GM21723 (cell line): ENCODE data around the gene TGM5.
"Not testable (repeated sequence)": the region's sequence is repeated elsewhere in the genome, so short reads cannot be mapped to it uniquely, and the experiment has no call there.

Source experiments
- ATAC-seq: cut with Tn5 transposase; IDR thresholded peaks from one replicate; pipeline ENCODE4 v1.9.1; 2021; ENCODE audit warnings: mild to moderate bottlenecking, moderate library complexity; ENCODE audit not compliant: unreplicated experiment

Gene TGM5

DNA sequence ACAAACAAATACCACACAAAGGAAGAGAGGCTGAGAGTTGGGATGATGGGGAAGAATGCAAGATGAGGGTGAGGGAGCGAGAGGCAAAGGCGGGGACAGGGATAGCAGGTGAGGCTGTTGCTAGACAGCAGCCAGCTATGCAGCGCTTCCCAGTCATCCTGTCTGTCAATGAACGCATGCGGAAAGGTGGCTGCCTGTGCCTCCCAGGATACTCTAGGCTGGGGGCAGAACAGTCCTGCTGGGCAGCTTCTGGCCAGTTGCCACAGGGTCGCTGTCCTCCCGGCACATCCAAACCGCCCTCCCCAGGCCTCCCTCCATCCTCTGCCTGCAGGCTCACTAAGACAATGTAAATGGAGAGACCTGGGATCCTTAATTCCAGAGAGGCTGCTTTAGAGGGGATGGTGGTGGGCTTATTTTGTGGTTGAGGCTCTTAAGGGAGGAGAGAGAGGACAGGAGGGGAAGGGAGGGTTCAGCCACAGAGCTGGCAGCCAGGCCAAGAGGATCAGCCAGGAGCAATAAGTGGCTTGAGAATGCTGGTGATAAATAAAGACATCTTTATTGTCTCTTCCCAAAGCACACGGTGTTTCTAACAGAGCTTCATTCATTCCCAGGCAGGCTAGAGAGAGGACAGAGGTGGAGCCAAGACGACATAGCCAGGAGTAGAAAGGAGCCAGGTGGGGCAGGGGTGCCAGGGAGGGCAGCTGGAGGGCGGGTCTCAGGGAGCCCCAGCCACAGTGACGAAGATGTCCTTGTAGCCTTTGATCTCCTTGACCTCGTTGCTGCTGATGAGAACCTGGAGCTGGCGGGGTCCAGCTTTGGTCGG is 9.2 kb upstream of the TGM5 start:
- ATAC-seq, result no peak

DNA sequence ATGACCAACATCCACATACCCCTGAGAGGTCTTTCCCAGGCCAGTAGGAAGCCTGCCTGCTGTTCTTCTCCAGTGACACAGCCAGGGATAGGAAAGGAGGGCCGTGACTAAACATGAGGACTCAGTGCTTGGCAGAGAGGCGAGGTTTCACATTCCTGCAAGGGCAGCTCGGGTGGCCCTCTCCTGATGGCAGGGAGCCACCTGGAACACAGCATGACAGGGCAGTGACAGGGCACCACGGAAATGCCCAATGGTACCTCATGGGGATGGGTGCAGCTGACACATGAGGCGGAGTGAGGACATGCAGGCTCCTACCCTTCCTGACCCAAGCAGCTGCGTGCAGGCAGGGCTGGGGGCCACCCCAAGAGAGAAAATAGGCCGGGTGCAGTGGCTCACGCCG is 7.4 kb upstream of the TGM5 start:
- no peak for ATAC-seq

DNA sequence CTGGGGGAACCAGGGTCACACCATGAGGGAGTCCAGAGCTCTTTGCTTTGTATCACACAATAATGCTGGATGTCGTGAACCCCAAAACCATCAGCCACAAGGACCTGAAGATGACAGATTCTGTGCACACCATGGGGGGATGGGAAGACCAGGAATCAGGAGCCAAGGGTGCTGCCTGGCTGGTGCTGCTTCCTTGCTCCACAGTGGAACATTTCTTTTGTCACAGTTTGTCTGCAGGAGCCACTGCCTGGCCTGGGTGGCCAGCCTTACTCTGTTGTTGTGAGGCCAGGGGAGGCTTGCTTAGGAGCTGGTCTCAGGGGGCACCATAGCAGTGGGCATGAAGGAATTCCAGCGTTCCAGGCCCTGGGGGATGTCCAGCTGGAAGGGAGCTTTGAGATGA is 6.5 kb upstream of the TGM5 start:
- ATAC-seq, result no peak

- not testable (repeated sequence) for ATAC-seq
Observed at GRCh38 chr15:43271908-43272307, 5.2 kb upstream of the TGM5 start.

DNA sequence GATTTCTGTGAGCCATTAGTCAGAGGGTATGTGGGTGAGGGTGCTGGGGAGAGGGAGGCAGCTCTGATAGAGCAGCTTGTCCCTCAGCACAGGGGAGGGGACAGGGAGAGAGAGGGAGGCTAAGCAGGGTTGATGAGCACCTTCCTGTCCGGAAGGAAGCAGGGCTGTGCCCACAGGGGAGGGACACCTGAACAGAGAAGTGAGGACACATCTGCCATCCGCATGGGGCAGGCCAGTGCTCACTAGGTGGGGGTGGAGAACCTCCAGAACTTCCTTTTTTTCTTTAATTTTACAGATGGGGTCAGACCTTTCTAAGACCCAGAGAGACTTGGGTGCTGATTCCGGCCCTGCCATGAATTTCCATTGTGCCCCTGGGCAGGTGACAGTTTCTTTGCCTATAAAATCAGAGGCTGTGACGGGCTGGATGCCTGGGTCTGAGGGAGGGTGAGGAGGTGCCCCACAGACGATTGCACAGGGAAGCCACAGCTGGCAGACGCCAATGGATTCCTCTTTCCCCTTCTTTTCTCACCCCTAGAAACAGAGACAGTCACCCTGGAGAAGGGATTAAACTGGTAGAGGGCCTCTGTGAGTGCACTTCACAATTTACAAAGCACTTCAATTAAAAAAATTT is 4.1 kb upstream of the TGM5 start:
- no peak for ATAC-seq

- ATAC-seq, result no peak
Observed at GRCh38 chr15:43270113-43270665, 3.5 kb upstream of the TGM5 start.

DNA sequence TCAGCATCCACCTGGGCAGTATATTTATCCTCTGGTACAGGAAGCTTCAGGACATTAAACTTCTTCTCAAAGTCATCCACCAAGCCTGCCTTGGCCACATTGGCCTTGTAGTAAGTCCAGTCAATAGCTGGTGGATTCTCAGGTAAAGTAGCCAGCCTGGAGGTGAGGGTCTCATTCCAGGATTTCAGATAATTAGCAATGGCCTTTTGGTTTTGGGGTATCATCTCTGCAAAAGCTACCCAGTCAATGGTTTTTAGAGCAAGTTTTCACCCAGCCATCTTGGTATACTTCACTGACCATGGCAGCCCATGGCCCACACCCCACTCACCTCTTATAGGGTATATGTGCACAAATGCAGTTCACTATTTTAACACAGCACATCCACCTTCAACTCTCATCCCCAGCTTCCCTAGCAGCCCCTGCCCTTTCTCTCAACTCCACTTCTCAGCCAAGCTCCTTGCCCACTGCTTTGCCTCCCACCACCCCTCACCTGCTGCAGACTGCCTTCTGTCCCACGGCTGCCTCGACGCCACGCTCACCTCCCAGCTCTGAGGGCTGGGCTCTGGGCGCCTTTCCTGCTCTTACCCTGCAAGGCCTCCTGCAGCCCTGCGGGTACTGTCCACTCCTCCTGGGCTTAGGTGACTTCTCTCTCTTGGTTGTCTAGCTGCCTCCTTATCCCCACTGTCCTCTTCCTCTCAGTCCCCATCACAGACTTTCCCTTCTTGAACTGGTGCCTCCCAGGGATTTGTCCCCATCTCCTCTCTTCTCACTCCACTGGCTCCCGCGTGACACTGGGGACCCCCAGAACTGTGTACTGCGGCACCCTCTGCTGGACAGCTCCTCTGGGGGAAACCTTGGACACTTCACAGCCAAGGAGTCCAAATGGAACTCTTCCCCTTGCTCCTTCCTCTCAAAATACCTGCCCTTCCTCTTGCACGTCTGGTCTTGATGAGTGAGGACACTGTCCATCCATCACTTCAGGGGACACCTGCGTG is 1.7 kb upstream of the TGM5 start:
- ATAC-seq, result no peak

DNA sequence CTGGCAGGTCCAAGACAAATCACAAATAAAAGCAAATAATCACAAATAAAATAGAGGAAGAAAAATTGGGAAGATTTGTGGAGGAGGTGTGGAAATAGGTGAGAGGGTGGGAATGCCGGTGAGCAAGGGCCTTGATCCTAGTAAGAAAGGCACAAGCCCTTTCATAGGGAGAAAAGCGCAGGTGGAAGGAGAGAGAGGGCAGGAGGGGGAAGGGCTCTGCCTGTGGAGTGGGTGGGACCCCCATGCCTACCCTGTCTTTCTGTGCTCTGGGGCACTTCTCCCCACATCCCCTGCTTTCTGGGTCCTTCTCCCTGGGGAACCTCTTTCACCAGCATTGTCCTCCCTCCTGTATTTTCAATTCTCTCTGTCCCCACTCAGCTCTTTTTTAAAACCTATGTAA is 711 bp upstream of the TGM5 start:
- ATAC-seq, result no peak

GRCh38 chr15:43266386-43266785 is 342 bp downstream of the TGM5 start:
- ATAC-seq, result no peak

DNA sequence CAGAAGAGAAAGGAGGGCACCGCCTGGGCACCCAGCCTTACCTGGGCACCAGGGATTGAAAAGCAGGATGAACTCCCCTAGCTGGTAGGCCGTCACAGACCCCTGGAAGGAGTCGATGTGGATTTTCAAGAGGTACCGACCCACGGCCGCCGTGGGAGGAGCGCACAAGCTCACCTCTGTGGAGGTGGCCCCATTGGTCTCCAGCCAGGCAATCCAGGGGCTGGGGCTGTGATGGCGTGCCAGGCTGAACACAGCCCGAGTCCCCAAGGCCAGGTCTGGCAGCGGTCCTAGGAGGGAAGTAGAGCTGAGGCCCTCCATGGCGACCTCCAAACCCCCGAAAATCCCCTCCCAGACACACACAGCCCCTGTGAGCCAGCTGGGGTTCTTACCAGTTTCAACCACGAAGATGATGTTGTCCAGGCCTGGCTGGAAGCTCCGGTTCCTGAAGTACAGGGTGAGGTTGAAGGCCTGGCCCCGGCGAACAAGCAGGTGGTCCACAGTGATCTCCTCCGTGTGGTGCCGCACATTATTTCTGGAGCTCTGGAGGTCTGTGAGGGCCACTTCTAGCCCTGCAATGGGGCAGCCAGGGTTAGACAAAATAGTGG is 6.6 kb downstream of the TGM5 start:
- ATAC-seq, result no peak

DNA sequence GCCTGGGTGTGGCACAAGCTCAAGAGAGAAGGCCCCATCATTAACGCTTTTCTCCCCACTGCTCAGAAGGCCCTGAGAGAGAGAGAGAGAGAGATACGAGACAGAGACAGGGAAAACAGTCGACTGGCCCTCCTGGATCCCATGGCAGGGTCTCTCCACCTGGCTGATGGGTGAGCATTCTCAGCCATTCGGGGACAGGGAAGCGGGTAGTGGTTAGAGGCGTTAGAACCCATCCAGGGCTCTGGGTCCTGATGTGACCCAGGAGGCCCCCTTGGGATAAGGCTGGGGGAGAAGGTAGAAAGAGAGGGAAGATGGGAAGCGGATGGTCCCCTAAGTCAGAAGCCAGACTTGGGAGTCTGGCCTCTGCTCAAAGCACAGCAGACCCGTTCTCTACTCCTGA is 7.9 kb downstream of the TGM5 start:
- ATAC-seq, result no peak

- ATAC-seq, result no peak
Observed at GRCh38 chr15:43256341-43256740, 10.4 kb downstream of the TGM5 start.

GRCh38 chr15:43255376-43255775 is 11.4 kb downstream of the TGM5 start:
- no peak for ATAC-seq

GRCh38 chr15:43253431-43254403 is 13.0 kb downstream of the TGM5 start:
- ATAC-seq, result peak; percentile 56

DNA sequence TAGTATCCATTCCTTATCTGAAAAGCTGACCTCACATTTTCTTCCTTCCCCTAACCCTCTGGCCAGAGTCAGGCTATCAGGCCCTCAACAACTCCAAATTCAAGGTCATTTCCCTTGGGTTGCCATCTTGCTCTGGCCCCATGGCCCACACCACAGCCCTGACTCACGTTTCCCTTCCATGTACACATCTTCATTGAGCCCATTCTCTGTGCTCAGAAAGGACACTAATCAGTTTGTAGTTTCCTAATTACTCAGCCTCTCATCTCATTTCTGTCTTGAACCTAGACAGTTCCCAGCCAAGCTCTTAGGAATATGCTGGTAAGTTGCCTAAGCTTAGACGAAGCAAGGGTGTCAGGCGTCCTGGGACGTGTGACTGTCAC is 14.9 kb downstream of the TGM5 start:
- no peak for ATAC-seq

GRCh38 chr15:43251185-43251870 is 15.4 kb downstream of the TGM5 start:
- ATAC-seq, result no peak

DNA sequence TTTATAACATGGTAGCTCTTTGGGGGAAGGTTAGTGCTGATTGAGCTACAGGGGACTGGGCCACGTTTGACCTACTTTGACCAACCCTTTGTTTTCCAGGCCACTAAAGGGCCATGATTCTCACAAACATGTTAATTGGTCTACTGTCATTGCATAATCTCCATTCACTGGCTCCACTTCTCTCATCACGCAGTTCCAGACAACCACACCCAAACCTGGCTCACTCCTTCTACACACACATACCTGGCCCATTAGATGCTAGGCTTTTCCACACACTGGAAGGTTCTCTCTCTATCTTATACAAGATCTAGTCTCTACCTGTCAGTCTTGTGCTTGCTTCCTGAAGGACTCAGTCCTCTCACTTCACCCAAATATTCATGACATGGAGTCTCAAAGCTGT is 15.9 kb downstream of the TGM5 start:
- ATAC-seq, result no peak

DNA sequence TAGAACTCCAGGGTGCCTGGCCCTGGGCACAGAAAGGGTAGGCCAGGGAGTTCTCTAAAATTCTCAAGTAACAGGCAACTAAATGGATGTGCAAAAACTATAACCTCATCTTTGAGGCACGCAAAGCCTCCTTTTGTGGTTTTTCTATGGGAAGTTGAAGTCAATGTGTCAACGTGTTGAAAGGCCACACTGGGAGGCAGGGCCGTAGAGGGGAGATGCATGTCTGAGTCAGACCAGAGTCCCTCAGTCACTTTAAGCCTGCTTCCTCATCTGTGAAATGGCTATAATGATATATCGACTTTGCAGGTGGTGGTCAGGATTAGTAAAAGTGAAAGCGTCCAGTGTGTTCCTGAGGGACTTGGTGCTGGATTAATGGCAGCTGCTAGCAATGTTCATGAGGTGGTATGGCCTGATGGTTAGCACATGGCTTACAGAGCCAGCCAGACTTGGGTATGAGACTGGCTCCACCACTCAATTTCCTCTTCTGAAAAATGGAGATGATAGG is 17.0 kb downstream of the TGM5 start:
- ATAC-seq, result peak; percentile 42

- ATAC-seq, result no peak
Observed at GRCh38 chr15:43249236-43249635, 17.5 kb downstream of the TGM5 start.
